Cardiac muscle cell (in vitro differentiated cells and primary cell): ENCODE measurements around the gene MAST4. TPM values are rescaled to one million over a fixed set of nuclear protein-coding genes. Genes with fewer than 3 reads are reported as not detected.

Experiments used
- DNase-seq, 2 donors: peaks; one replicate each; pipeline versions ENCODE4 v3.0.0 to v3.0.0-alpha.2; 2010 to 2017; ENCODE audit warnings: low read depth in 1 of 2, low spot score in 1 of 2
- H3K27ac ChIP-seq: fragments of 200-600 bp; sonication (generic); 2 replicates; pipeline ENCODE4 v1.5.1; 2016
- H3K27me3 ChIP-seq: fragments of 200-600 bp; sonication (generic); 2 replicates; pipeline ENCODE4 v1.6.0; 2016; ENCODE audit warnings: control low read depth
- H3K36me3 ChIP-seq: fragments of 200-600 bp; sonication (generic); 2 replicates; pipeline ENCODE4 v1.5.1; 2016; ENCODE audit warnings: control low read depth
- H3K4me1 ChIP-seq: fragments of 200-600 bp; sonication (generic); 2 replicates; pipeline ENCODE4 v1.8.1; 2017; ENCODE audit warnings: low read depth, mild to moderate bottlenecking, mixed run types
- H3K4me3 ChIP-seq: fragments of 200-600 bp; sonication (generic); 2 replicates; pipeline ENCODE4 v1.5.1; 2016; ENCODE audit warnings: mild to moderate bottlenecking
- H3K9me3 ChIP-seq: fragments of 200-600 bp; sonication (generic); 2 replicates; pipeline ENCODE4 v1.5.1; 2017; ENCODE audit warnings: low read depth, mild to moderate bottlenecking, control low read depth
- polyA plus RNA-seq: library from polyadenylated mRNA; unstranded; fragments of >200 nt; fragmentation: Nextera tagmentation; extraction: Ambion mirVana; gene quantifications from 2 replicates; pipeline ENCODE4 v1.2.1, GENCODE V29; 2016
- total RNA-seq: library from RNA; depleted of rRNA; stranded (reverse); fragments of >200 nt; gene quantifications from 2 replicates; pipeline ENCODE4 v1.2.3, GENCODE V29; 2016
- TF ChIP-seq, protein P1 (sequence below): IDR thresholded peaks from 2 replicates; pipeline ENCODE4 v1.5.1; 2012; ENCODE audit warnings: low read depth, mild to moderate bottlenecking, low read length

The MAST4 gene
- total and polyA plus RNA-seq, 2 experiments from 2014 or later = 33.1 to 58.0 TPM

DNA sequence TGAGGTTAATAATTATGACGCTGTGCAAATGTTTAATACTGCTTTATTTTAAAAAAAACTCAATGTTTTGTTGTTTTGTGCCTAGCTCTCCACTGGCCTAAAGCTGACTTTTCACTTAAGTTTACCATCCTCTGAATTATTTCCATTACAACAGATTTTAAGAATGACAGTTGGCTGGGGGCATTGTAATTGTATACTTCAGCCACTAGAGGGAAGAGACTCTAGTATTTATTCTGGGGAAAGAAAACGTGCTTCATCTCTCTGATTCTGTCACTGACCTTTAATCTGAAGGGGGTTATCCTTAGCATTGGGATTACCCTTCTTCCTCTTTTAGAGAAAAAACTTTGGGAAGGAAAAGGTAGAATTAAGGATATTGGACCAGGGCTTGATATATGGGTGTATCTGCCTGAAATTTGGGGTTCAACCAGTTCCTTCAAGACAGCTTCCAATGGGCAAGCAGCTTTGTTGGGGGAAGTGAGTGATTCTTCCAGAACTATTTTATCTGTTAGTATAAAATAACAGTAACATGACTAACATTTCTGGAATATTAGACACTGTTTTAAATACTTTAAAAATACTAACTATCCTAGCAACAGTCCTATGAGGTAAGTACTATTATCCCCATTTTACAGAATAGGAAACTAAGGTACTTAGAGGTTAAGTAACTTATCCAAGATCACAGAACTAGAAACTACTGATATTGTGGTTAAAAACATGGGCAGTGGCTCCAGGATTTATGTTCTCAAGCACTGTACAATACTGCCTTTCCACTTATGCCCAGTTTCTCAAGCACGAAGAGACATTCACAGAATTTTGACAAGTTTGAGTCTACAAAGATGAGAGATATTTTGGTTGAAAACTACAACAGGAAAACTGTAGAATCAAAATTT, 392.0 kb downstream of the MAST4 start:
- Histone ChIP-seq H3K27me3 (no peaks in the 10 kb centered on the region), H3K27ac (no peak overlapping the region), H3K36me3 (no peaks in the 10 kb centered on the region), H3K9me3 (no peaks in the 10 kb centered on the region), H3K4me1 (peaks cover 21% of the 10 kb centered on the region), H3K4me3 (no peak overlapping the region)
- TF ChIP-seq, protein P1, sequence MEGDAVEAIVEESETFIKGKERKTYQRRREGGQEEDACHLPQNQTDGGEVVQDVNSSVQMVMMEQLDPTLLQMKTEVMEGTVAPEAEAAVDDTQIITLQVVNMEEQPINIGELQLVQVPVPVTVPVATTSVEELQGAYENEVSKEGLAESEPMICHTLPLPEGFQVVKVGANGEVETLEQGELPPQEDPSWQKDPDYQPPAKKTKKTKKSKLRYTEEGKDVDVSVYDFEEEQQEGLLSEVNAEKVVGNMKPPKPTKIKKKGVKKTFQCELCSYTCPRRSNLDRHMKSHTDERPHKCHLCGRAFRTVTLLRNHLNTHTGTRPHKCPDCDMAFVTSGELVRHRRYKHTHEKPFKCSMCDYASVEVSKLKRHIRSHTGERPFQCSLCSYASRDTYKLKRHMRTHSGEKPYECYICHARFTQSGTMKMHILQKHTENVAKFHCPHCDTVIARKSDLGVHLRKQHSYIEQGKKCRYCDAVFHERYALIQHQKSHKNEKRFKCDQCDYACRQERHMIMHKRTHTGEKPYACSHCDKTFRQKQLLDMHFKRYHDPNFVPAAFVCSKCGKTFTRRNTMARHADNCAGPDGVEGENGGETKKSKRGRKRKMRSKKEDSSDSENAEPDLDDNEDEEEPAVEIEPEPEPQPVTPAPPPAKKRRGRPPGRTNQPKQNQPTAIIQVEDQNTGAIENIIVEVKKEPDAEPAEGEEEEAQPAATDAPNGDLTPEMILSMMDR = peak; percentile 85
- DNase-seq = peak; percentile 48 to 53

DNA sequence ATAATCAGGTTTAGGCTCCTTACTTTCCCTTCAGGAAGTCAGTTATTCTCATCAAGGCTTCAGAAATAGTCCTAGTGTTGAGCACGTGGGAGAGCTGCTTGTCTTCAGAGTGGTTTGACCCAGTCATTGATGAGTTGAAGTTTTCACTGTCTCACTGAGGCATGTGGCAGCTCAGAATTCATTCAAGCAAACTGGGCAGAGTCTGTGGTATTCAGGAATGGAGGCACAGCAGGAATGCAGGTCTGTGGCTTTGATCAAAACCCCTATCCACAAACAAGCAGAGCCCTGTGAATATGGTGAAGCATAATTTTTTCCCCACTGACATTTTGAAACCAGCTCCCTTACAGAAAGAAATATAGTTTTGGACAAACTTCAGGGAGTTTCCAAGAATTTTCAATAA, 393.1 kb downstream of the MAST4 start:
- Histone ChIP-seq H3K4me1 (peaks cover 21% of the 10 kb centered on the region), H3K4me3 (no peak overlapping the region), H3K27ac (no peak overlapping the region), H3K9me3 (no peaks in the 10 kb centered on the region), H3K27me3 (no peaks in the 10 kb centered on the region), H3K36me3 (no peaks in the 10 kb centered on the region)
- peak; percentile 27 to 47 for DNase-seq
- TF ChIP-seq, protein P1 = no peak

DNA sequence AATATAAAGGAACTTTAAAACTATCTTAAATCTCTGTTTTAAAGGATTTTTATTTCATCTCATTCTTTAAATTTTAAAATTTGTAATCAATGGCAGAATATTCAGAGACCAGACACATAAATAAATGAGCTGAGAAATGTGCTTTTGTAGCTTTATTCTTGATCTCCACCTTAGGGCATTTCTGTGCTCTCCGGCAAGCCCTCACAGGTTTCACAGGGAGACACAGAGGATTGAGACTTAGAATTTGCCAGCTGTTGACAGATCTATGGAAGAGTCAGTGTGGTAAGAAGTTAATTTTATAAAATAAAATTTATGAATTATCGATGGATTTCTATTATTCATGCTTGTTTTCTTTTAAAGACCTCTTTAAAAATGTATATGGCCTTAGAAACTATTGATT, 393.6 kb downstream of the MAST4 start:
- Histone ChIP-seq H3K27ac (no peak overlapping the region), H3K27me3 (no peaks in the 10 kb centered on the region), H3K4me1 (peaks cover 21% of the 10 kb centered on the region), H3K9me3 (no peaks in the 10 kb centered on the region), H3K36me3 (no peaks in the 10 kb centered on the region), H3K4me3 (no peak overlapping the region)
- TF ChIP-seq, protein P1 = no peak
- DNase-seq = no peak

DNA sequence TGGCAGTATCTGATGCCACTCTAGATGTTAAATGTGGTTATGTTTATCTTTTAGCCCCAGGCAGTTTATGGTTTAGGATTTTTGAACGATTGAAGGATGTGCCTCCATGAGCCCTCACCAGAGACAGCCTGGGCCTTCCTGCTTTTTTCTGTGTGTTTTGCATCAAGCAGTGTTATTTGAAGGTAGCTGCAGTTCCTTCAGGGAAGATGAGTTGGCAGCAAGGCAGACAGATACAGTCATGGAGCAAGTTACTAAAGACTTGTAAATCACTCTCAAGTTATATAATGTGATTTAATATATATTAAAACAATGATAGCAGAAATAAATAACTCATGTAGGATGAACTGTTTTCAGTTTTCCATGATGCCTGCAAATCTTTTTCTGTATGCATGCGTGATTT, 395.6 kb downstream of the MAST4 start:
- Histone ChIP-seq H3K9me3 (no peaks in the 10 kb centered on the region), H3K27ac (no peak overlapping the region), H3K27me3 (no peaks in the 10 kb centered on the region), H3K4me3 (no peak overlapping the region), H3K36me3 (no peaks in the 10 kb centered on the region), H3K4me1 (peaks cover 9% of the 10 kb centered on the region)
- DNase-seq = no peak
- TF ChIP-seq, protein P1 = no peak

DNA sequence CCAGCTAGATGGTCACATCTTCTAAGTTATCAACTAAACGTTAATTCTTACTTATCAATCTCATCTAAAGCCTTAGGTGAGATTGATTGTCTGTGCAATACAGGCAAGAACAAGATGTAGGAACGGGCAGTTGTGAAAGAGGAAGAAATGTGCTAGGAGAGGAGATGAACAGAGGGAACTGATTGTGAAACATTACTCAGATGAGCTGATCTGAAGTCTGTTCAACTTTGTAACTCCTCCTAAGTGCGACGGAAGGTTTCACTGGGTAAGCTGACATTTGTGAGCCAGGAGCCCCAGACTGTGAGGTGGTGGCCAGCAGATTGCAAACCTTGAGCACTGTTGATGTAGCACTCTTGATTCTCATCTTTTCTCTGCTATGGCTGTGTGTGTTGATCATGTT, 396.4 kb downstream of the MAST4 start:
- H3K27me3 ChIP-seq = no peaks in the 10 kb centered on the region
- no peak overlapping the region for H3K27ac ChIP-seq
- peaks cover 9% of the 10 kb centered on the region for H3K4me1 ChIP-seq
- no peaks in the 10 kb centered on the region for H3K9me3 ChIP-seq
- TF ChIP-seq, protein P1 = no peak
- no peak for DNase-seq
- no peaks in the 10 kb centered on the region for H3K36me3 ChIP-seq
- H3K4me3 ChIP-seq = no peak overlapping the region
